HCT116 (cell line): Measurements from ENCODE around the gene LIPA. TPM values are rescaled to one million over a fixed set of nuclear protein-coding genes. Genes with fewer than 3 reads are reported as not detected.

ENCODE experiments used
- ATAC-seq: fragments of 200-7000 bp; cut with Tn5 transposase; 2 replicates; pipeline ENCODE4 v1.9.1; 2020; ENCODE audit warnings: mild to moderate bottlenecking, moderate library complexity
- BruUV-seq: library from RNA; stranded (reverse); fragments of 400-500 nt; replicated peaks from 2 replicates; lab custom pipeline; 2021; lab: Mats Ljungman, UMichigan
- CTCF ChIA-PET: fragments of 300-600 bp; sonication (Branson Sonifier 250); formaldehyde crosslinking; loops from one replicate; lab custom pipeline; 2021; ENCODE audit warnings: antibody characterized with exemption; lab: Charles Lee
- POLR2A ChIA-PET: fragments of 300-600, 350-600 bp; sonication (Branson Sonifier 250); formaldehyde crosslinking; loops from one replicate; lab custom pipeline; 2021; ENCODE audit warnings: antibody characterized with exemption; lab: Charles Lee
- RAD21 ChIA-PET, 2 experiments: fragments of 300-600 bp; sonication (Branson Sonifier 250); formaldehyde crosslinking; loops; one replicate each; lab custom pipeline; 2023; ENCODE audit warnings: low total read pairs in 2 of 2; ENCODE audit not compliant: uncharacterized antibody in 2 of 2, unreplicated experiment in 2 of 2, low non-redundant PET in 1 of 2; lab: Charles Lee
- DNase-seq: peaks from one replicate; pipeline ENCODE4 v3.0.0-alpha.2; 2010; ENCODE audit warnings: low read depth, low spot score
- H2AFZ ChIP-seq: fragments of 200-600 bp; shearing (Covaris generic), sonication (generic); 2 replicates; pipeline ENCODE4 v1.6.1; 2017; ENCODE audit warnings: low read depth, mixed run types, mixed read lengths, antibody characterized with exemption, low read length; ENCODE audit not compliant: poor library complexity, severe bottlenecking
- H3K27ac ChIP-seq: 2 replicates; pipeline ENCODE4 v1.5.1; 2012; ENCODE audit warnings: low read depth, low read length
- H3K27me3 ChIP-seq: fragments of 200-600 bp; sonication (generic); 2 replicates; pipeline ENCODE4 v1.6.1; 2016; ENCODE audit warnings: mixed run types, low read length, mixed read lengths; ENCODE audit not compliant: insufficient read depth
- H3K36me3 ChIP-seq, 2 experiments: fragments of 200-500 bp in 1 of 2; fragments of 200-600 bp in 1 of 2; sonication (Bioruptor generic) in 1 of 2; sonication (generic) in 1 of 2; 2 replicates each; pipeline versions ENCODE4 v1.5.1 to v1.6.1; 2014 to 2016; ENCODE audit warnings: low read length in 2 of 2, inconsistent platforms in 1 of 2, mixed read lengths in 1 of 2, mixed run types in 1 of 2; ENCODE audit not compliant: insufficient read depth in 2 of 2, control insufficient read depth in 1 of 2
- H3K4me1 ChIP-seq, 2 experiments: fragments of 200-600 bp in 1 of 2; sonication (generic) in 1 of 2; 2 replicates each; pipeline versions ENCODE4 v1.5.1 to v1.6.1; 2012 to 2017; ENCODE audit warnings: low read length in 2 of 2, inconsistent platforms in 1 of 2, mild to moderate bottlenecking in 1 of 2, mixed read lengths in 1 of 2, mixed run types in 1 of 2, moderate library complexity in 1 of 2; ENCODE audit not compliant: insufficient read depth in 2 of 2, control insufficient read depth in 1 of 2
- H3K4me2 ChIP-seq: fragments of 200-600 bp; sonication (generic); 2 replicates; pipeline ENCODE4 v1.6.1; 2017; ENCODE audit warnings: mixed run types, low read length, mixed read lengths
- H3K4me3 ChIP-seq, 2 experiments: fragments of 200-600 bp in 1 of 2; sonication (generic) in 1 of 2; replicated peaks in 1 of 2; 2 replicates each; pipeline ENCODE4 v1.5.1; 2011 to 2016; ENCODE audit warnings: low read length in 2 of 2, control low read depth in 1 of 2, low read depth in 1 of 2, mild to moderate bottlenecking in 1 of 2, mixed read lengths in 1 of 2, mixed run types in 1 of 2
- H3K79me2 ChIP-seq: fragments of 200-600 bp; sonication (generic); 2 replicates; pipeline ENCODE4 v1.6.1; 2017; ENCODE audit warnings: mild to moderate bottlenecking, mixed run types, low read length, moderate library complexity, mixed read lengths; ENCODE audit not compliant: insufficient read depth
- H3K9ac ChIP-seq: fragments of 200-600 bp; sonication (generic); 2 replicates; pipeline ENCODE4 v1.6.1; 2016; ENCODE audit warnings: low read length, mixed read lengths
- H3K9me2 ChIP-seq: fragments of 200-600 bp; sonication (generic), shearing (Covaris generic); 2 replicates; pipeline ENCODE4 v1.6.1; 2017; ENCODE audit warnings: mixed run types, mild to moderate bottlenecking, moderate library complexity; ENCODE audit not compliant: insufficient read depth
- H3K9me3 ChIP-seq, 2 experiments: fragments of 200-500 bp in 1 of 2; fragments of 200-600 bp in 1 of 2; sonication (Bioruptor generic) in 1 of 2; sonication (generic) in 1 of 2; 2 replicates each; pipeline ENCODE4 v1.6.1; 2014 to 2017; ENCODE audit warnings: low read length in 2 of 2, mixed read lengths in 2 of 2, inconsistent platforms in 1 of 2, low read depth in 1 of 2, mild to moderate bottlenecking in 1 of 2, mixed run types in 1 of 2, moderate library complexity in 1 of 2; ENCODE audit not compliant: control insufficient read depth in 1 of 2, insufficient read depth in 1 of 2
- H4K20me1 ChIP-seq: fragments of 200-600 bp; sonication (generic), shearing (Covaris generic); 2 replicates; pipeline ENCODE4 v1.6.1; 2017; ENCODE audit warnings: mixed run types, mild to moderate bottlenecking, moderate library complexity; ENCODE audit not compliant: insufficient read depth
- CEBPB ChIP-seq: IDR thresholded peaks from 2 replicates; pipeline ENCODE4 v1.6.1; 2012; ENCODE audit warnings: low read depth
- JUND ChIP-seq: IDR thresholded peaks from 2 replicates; pipeline ENCODE4 v1.6.1; 2012
- RAD21 ChIP-seq: IDR thresholded peaks from 2 replicates; pipeline ENCODE4 v1.6.1; 2012; ENCODE audit warnings: low read depth, mild to moderate bottlenecking
- TCF7L2 ChIP-seq: IDR thresholded peaks from 2 replicates; pipeline ENCODE4 v1.7.0; 2011; ENCODE audit warnings: borderline replicate concordance, inconsistent platforms; ENCODE audit not compliant: insufficient read depth, insufficient read length; ENCODE audit errors: extremely low read depth
- intact Hi-C: fragments of 100-400 bp; cut with micrococcal nuclease; formaldehyde crosslinking; loops from 2 replicates; pipeline ENCODE4 v1.10.0; 2022
- total RNA-seq: library from RNA; stranded (reverse); gene quantifications from one replicate; pipeline ENCODE4 v1.2.1, GENCODE V29; 2021; ENCODE audit not compliant: unreplicated experiment
- TF ChIP-seq, protein P1 (sequence below): IDR thresholded peaks from 2 replicates; pipeline ENCODE4 v1.6.1; 2012

The LIPA gene
- total RNA-seq, 1 experiment from 2014 or later = 27.1 TPM

DNA sequence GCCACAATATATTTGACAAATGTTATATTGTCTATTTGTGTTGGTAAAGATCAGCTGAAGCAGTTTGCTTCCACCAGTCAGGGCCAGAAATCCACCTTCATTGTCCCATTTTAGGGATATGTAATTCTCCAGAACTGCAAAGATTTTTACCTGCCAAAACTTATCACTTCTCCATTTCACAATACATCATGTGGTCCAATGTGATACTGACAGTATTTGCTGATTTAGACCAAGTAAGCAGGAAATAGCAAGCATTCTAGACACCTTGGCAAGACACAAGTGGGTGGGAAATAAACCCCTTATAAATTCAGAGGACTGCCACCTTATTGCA is 18.5 kb upstream of the LIPA start:
- CTCF ChIA-PET = no interaction called here
- no peak overlapping the region for H3K9ac ChIP-seq
- H3K79me2 ChIP-seq = no peaks in the 10 kb centered on the region
- TF ChIP-seq JUND = no peak
- TF ChIP-seq CEBPB = no peak
- no peak for TF ChIP-seq TCF7L2
- H3K36me3 ChIP-seq = no peaks in the 10 kb centered on the region
- DNase-seq (no peak), ATAC-seq (no peak)
- no peaks in the 10 kb centered on the region for H4K20me1 ChIP-seq
- no peak overlapping the region for H3K4me3 ChIP-seq
- H3K4me1 ChIP-seq = no peaks in the 10 kb centered on the region; a peak in 1 of 4 replicates
- no peak overlapping the region for H3K4me2 ChIP-seq
- H3K9me3 ChIP-seq = no peaks in the 10 kb centered on the region
- intact Hi-C loops = no loop called here
- no TSS peak for BruUV-seq
- POLR2A ChIA-PET = no interaction called here
- H3K9me2 ChIP-seq = no peaks in the 10 kb centered on the region
- no peaks in the 10 kb centered on the region for H3K27me3 ChIP-seq
- no peak overlapping the region for H3K27ac ChIP-seq
- RAD21 ChIA-PET = no interaction called here
- H2AFZ ChIP-seq = no peak overlapping the region

DNA sequence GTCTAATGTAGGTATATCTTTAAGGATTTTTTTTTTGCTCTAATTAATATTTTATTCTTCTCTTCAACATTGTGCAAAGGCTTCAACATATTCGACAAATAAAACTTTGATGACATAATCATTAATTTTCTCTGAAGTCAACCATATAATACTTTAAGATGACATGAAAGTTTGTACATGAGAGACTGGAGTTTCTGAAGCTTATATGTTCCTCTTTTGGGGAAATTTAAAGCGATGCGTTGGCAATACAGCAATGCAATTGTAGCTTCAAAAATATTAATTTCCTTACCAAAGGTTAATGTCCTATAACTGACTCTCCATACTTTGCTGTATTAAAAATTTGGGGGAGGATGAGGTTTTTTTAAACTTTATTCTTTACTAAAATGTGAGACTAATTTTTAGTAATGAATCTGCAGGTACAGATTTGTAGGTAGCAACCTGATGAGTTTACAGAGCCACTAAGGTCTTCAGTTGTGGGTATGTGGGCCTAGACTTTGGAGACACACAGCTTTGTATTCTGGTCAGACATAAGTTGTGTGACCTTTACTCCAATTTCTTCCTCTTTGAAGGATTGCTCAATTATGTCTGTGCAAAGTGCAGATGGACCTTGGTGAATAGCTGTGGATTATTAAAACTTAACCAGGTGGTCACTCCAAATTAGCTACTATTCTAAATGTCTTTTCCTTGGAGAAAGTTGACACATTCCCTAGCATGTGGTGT is 18.0 kb upstream of the LIPA start:
- Histone ChIP-seq H3K4me3 (no peak overlapping the region), H2AFZ (no peak overlapping the region), H3K4me1 (no peaks in the 10 kb centered on the region), H3K36me3 (no peaks in the 10 kb centered on the region), H3K9me3 (no peaks in the 10 kb centered on the region), H3K9me2 (no peaks in the 10 kb centered on the region), H4K20me1 (no peaks in the 10 kb centered on the region), H3K4me2 (no peak overlapping the region), H3K9ac (no peak overlapping the region), H3K27ac (no peak overlapping the region), H3K27me3 (no peaks in the 10 kb centered on the region), H3K79me2 (no peaks in the 10 kb centered on the region)
- ChIA-PET CTCF (no interaction called here), RAD21 (no interaction called here), POLR2A (no interaction called here)
- DNase-seq (no peak), ATAC-seq (no peak)
- BruUV-seq = no TSS peak
- no peak for TF ChIP-seq RAD21
- TF ChIP-seq, protein P1, sequence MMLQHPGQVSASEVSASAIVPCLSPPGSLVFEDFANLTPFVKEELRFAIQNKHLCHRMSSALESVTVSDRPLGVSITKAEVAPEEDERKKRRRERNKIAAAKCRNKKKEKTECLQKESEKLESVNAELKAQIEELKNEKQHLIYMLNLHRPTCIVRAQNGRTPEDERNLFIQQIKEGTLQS = no peak
- intact Hi-C loops = no loop called here
